HFF-Myc (cell line): ENCODE data around the gene NEGR1.

Source experiments
- DNase-seq: peaks from one replicate; pipeline ENCODE4 v3.0.0-alpha.2; 2011; ENCODE audit warnings: low read depth; ENCODE audit errors: extremely low read depth
- H3K4me3 ChIP-seq: replicated peaks from 2 replicates; pipeline ENCODE4 v1.5.1; 2011; ENCODE audit warnings: low read depth, mild to moderate bottlenecking, control low read depth, low read length
- CTCF ChIP-seq: IDR thresholded peaks from 2 replicates; pipeline ENCODE4 v1.5.1; 2012; ENCODE audit warnings: mild to moderate bottlenecking, low read depth, low read length, control low read depth; ENCODE audit errors: missing control alignments

The NEGR1 gene

DNA sequence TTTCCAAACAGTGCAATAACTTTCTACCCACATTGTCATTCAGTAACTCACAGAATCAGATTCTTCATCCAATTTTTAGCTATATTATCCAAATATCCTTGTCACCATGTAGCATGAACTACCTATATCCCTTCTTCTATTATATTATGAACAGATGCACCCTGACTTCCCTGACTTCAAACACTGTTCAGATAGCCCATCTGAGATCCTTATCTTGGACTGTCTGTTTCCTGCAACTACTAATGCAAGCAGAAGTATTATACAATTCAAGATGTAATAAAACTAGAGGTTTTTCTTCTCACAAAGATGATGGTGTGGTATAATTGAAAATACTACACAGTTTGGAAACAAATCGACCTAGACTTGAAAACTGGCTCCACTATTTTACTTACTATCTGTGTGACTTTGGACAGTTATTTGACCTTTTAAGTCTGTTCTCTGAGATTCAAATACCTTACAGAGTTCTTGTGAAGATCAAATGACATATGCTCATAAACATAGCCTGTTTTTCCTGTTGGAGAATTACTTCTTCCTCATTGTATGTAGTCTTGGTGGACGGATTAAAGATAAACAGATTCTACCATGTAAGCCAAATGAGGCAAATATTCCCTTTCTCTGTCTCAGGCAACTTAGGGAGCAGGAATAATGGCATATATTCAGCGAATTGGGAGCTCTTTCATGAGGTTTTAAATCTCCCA is 793.6 kb downstream of the NEGR1 start:
- TF ChIP-seq CTCF = no peak
- H3K4me3 ChIP-seq = no peak overlapping the region
- no peak for DNase-seq

GRCh38 chr1:71473331-71473730 is 809.0 kb downstream of the NEGR1 start:
- TF ChIP-seq CTCF = no peak
- no peak overlapping the region for H3K4me3 ChIP-seq
- no peak for DNase-seq

DNA sequence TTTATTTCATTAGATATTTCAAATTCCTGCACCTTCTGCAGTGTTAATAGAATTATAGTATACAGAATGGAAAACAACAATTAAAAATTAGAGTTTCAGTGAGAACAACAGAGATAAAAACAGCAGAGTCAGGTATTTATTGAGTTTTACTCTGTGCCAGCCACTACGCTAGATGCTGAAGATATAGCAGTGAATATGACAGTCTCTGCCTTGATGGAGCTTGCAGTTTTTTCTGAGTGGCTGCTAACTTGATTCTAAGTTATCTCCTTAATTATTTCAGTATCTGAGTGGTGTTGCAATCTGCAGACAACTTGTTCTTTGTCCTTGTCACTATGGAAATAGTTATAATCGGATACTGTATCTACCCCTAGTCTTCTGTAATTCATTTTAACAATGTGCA is 817.2 kb downstream of the NEGR1 start:
- no peak for TF ChIP-seq CTCF
- H3K4me3 ChIP-seq = no peak overlapping the region
- DNase-seq = no peak

GRCh38 chr1:71464016-71464415 is 818.3 kb downstream of the NEGR1 start:
- DNase-seq = no peak
- no peak overlapping the region for H3K4me3 ChIP-seq
- no peak for TF ChIP-seq CTCF

- no peak for TF ChIP-seq CTCF
- no peak for DNase-seq
- H3K4me3 ChIP-seq = no peak overlapping the region
Measured at GRCh38 chr1:71463144-71463543, 819.2 kb downstream of the NEGR1 start.

- no peak overlapping the region for H3K4me3 ChIP-seq
- no peak for TF ChIP-seq CTCF
- no peak for DNase-seq
Measured at GRCh38 chr1:71462247-71462646, 820.1 kb downstream of the NEGR1 start.

DNA sequence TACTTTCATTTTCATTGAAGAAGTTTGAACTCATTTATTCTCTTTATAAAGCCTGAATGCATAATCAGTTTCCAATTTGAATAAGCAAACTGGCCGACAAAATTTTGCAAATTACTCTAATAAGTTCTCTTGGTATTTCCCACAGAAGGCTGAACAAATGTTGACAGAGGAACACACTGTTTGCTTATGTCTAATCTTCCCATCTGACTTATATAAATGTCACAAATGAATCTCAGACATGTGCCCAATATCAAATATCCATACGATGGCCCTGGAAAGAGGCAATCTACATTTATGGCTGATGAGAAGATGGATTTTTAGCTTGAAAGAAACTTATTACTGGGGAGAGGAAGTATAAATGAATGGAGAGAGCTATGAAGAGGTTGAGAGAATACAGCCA is 820.9 kb downstream of the NEGR1 start:
- no peak for DNase-seq
- H3K4me3 ChIP-seq = no peak overlapping the region
- no peak for TF ChIP-seq CTCF
